ENCODE results near the gene CACNA1G.
A peak's percentile ranks its signal among the peaks of the same experiment; 100 is the strongest.

CACNA1G gene

DNA sequence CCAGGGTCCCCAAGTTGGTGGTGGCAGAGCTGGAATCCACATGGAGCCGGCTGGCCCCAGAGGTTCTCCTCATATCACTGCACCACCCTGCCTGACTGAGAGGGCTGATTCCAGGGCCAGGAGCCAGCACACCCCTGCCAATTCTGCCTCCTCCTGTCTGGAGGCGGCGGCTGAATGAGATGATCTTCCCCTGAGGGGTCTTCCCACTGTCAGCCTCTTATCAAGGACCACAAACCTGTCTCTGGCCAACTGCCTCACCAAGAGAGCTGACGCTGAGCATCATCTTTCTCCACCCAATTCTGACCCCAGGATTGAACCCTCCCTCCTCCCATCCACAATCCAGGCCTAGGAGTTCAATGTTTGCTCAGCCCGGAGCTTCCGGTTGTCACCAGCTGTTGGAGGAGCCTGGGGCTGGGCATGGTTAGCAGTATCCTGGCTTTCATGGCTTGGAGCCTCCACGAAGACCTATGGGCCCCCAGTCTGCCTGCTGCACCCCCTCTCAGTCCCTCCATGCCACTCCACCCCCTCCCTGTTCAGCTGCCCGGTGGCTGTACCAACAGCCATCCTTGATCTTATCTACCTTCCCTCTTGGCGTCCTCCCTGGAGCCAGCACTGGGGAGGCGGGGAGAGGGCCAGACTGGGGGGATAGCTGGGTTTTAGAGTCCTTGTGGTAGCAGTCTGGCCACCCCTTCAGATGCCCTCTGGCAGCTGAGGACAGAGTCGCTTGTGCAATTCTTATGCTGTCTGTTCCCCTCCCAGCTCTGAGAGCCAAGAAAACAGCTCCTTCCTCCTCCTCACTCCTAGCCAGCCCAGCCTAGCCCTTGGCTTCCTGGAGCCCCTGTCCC lies 99.7 kb downstream of the CACNA1G start:
- H3K79me1 ChIP-seq (ENCODE audit: low read depth, low read length): no peaks in the 10 kb centered on the region
- H3K4me3 ChIP-seq (ENCODE audit: low read length in 2 of 2): no peak overlapping the region
- no CpG with 5 or more reads among the region's 11 CpGs for WGBS, 2 donors (ENCODE audit: extremely low coverage in 2 of 2, insufficient read length in 2 of 2, insufficient replicate concordance in 1 of 2)
- no peak overlapping the region for H2BK5ac ChIP-seq (ENCODE audit: low read length)
- H4K8ac ChIP-seq (ENCODE audit: low read depth, low read length): no peak overlapping the region
- H3K9me3 ChIP-seq (replicated peaks in 1 of 2; ENCODE audit: control insufficient read depth in 2 of 2, insufficient read depth in 1 of 2, low read depth in 1 of 2, low read length in 2 of 2): no peaks in the 10 kb centered on the region
- peak overlapping the region; percentile 59 for H3K18ac ChIP-seq (ENCODE audit: low read length)
- H2AFZ ChIP-seq (ENCODE audit: low read length): no peak overlapping the region
- no peak for DNase-seq (ENCODE audit: low spot score)
- H2BK120ac ChIP-seq (ENCODE audit: low read depth, low read length): no peak overlapping the region
- no peak overlapping the region for H2BK12ac ChIP-seq (ENCODE audit: low read length)
- no peak overlapping the region for H3K14ac ChIP-seq (ENCODE audit: low read length)
- H2AK5ac ChIP-seq (ENCODE audit: low read depth, low read length): peak overlapping the region; percentile 88
- no peaks in the 10 kb centered on the region for H3K36me3 ChIP-seq (replicated peaks in 1 of 2; ENCODE audit: control insufficient read depth in 2 of 2, insufficient read depth in 2 of 2, low read length in 2 of 2)
- H3K27ac ChIP-seq (replicated peaks; ENCODE audit: low read length): no peak overlapping the region
- H4K91ac ChIP-seq (ENCODE audit: low read depth, low read length, poor library complexity): no peak overlapping the region
- H3K27me3 ChIP-seq (ENCODE audit: control insufficient read depth in 3 of 3, insufficient read depth in 3 of 3, low read depth in 1 of 3, low read length in 3 of 3): peaks cover 0 to 22% (median 0%) of the 10 kb centered on the region in 3 experiments
- H3K4me2 ChIP-seq (ENCODE audit: insufficient read depth, low read length, poor library complexity, severe bottlenecking): no peak overlapping the region
- H3K23ac ChIP-seq (ENCODE audit: low read depth, low read length, poor library complexity): peak overlapping the region; percentile 56
- no peak overlapping the region for H3K4ac ChIP-seq (ENCODE audit: low read length)
- H2BK15ac ChIP-seq (ENCODE audit: low read length): peak overlapping the region; percentile 53
- H3K9ac ChIP-seq (ENCODE audit: low read depth, low read length, poor library complexity): peak overlapping the region; percentile 25
- H3K4me1 ChIP-seq (ENCODE audit: control insufficient read depth in 2 of 2, insufficient read depth in 1 of 2, low read depth in 1 of 2, low read length in 2 of 2): peaks cover 3 to 10% of the 10 kb centered on the region in 2 donors

DNA sequence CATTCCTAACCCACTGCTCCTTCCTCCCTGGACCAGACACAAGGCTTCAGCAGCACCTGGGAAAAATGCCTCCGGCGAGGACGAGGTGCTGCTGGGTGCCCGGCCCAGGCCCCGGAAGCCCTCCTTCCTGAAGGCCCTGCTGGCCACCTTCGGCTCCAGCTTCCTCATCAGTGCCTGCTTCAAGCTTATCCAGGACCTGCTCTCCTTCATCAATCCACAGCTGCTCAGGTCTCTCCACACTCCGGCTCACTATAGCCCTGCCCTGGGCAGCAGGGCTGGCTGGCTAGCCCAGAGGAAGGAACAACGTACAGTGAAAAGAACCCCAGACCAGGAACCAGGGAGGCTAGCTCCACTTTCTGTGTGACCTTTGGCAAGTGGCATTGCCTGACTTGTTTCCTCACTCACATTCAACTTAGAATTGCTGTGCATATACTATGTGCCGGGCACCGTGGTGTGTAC lies 100.4 kb downstream of the CACNA1G start:
- Histone ChIP-seq H2AK5ac (ENCODE audit: low read depth, low read length) (peak overlapping the region; percentile 88), H4K8ac (ENCODE audit: low read depth, low read length) (no peak overlapping the region), H3K23ac (ENCODE audit: low read depth, low read length, poor library complexity) (no peak overlapping the region), H3K9ac (ENCODE audit: low read depth, low read length, poor library complexity) (peak overlapping the region; percentile 25), H2BK5ac (ENCODE audit: low read length) (no peak overlapping the region), H3K4me2 (ENCODE audit: insufficient read depth, low read length, poor library complexity, severe bottlenecking) (no peak overlapping the region), H4K91ac (ENCODE audit: low read depth, low read length, poor library complexity) (no peak overlapping the region), H3K14ac (ENCODE audit: low read length) (no peak overlapping the region), H3K4ac (ENCODE audit: low read length) (no peak overlapping the region), H3K27me3 (ENCODE audit: control insufficient read depth in 3 of 3, insufficient read depth in 3 of 3, low read depth in 1 of 3, low read length in 3 of 3) (peaks cover 0 to 22% (median 0%) of the 10 kb centered on the region in 3 experiments), H3K79me1 (ENCODE audit: low read depth, low read length) (no peaks in the 10 kb centered on the region), H3K4me3 (ENCODE audit: low read length in 2 of 2) (no peak overlapping the region), H3K27ac (replicated peaks; ENCODE audit: low read length) (no peak overlapping the region), H2BK12ac (ENCODE audit: low read length) (peak overlapping the region; percentile 47), H3K36me3 (replicated peaks in 1 of 2; ENCODE audit: control insufficient read depth in 2 of 2, insufficient read depth in 2 of 2, low read length in 2 of 2) (no peaks in the 10 kb centered on the region), H2BK120ac (ENCODE audit: low read depth, low read length) (no peak overlapping the region), H2BK15ac (ENCODE audit: low read length) (peak overlapping the region; percentile 53), H3K4me1 (ENCODE audit: control insufficient read depth in 2 of 2, insufficient read depth in 1 of 2, low read depth in 1 of 2, low read length in 2 of 2) (peaks cover 3 to 10% of the 10 kb centered on the region in 2 donors), H3K9me3 (replicated peaks in 1 of 2; ENCODE audit: control insufficient read depth in 2 of 2, insufficient read depth in 1 of 2, low read depth in 1 of 2, low read length in 2 of 2) (no peaks in the 10 kb centered on the region), H2AFZ (ENCODE audit: low read length) (no peak overlapping the region), H3K18ac (ENCODE audit: low read length) (peak overlapping the region; percentile 21)
- WGBS, 2 donors (ENCODE audit: extremely low coverage in 2 of 2, insufficient read length in 2 of 2, insufficient replicate concordance in 1 of 2): no CpG with 5 or more reads among the region's 10 CpGs
- no peak for DNase-seq (ENCODE audit: low spot score)

DNA sequence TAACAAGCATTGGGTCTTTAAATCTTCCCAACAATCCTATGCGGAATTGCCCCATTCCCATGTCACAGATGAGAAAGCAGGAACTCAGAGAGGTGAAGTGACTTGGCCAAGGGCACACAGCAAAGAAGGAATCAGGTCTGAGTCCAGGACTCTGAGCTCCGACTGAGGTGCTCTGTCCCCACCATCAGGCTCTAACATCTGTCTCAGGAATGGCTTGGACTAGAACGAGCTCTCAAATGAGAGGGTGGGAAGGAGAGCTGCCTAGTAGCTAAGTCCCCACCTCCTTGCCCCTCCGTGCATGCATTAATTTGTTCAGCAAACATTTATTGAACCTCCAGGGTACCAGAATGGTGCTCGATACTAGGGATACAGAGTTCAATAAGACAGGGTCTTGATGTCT lies 100.8 kb downstream of the CACNA1G start:
- peaks cover 3 to 10% of the 10 kb centered on the region in 2 donors for H3K4me1 ChIP-seq (ENCODE audit: control insufficient read depth in 2 of 2, insufficient read depth in 1 of 2, low read depth in 1 of 2, low read length in 2 of 2)
- H3K14ac ChIP-seq (ENCODE audit: low read length): no peak overlapping the region
- WGBS, 2 donors (ENCODE audit: extremely low coverage in 2 of 2, insufficient read length in 2 of 2, insufficient replicate concordance in 1 of 2): no CpG with 5 or more reads among the region's 5 CpGs
- no peak overlapping the region for H2BK12ac ChIP-seq (ENCODE audit: low read length)
- no peaks in the 10 kb centered on the region for H3K9me3 ChIP-seq (replicated peaks in 1 of 2; ENCODE audit: control insufficient read depth in 2 of 2, insufficient read depth in 1 of 2, low read depth in 1 of 2, low read length in 2 of 2)
- H3K4me3 ChIP-seq (ENCODE audit: low read length in 2 of 2): no peak overlapping the region
- H3K18ac ChIP-seq (ENCODE audit: low read length): peak overlapping the region; percentile 20
- no peak overlapping the region for H3K27ac ChIP-seq (replicated peaks; ENCODE audit: low read length)
- no peak for DNase-seq (ENCODE audit: low spot score)
- no peak overlapping the region for H3K4ac ChIP-seq (ENCODE audit: low read length)
- H3K4me2 ChIP-seq (ENCODE audit: insufficient read depth, low read length, poor library complexity, severe bottlenecking): no peak overlapping the region
- H4K91ac ChIP-seq (ENCODE audit: low read depth, low read length, poor library complexity): no peak overlapping the region
- H2AK5ac ChIP-seq (ENCODE audit: low read depth, low read length): no peak overlapping the region
- no peak overlapping the region for H2BK15ac ChIP-seq (ENCODE audit: low read length)
- peaks cover 0 to 22% (median 0%) of the 10 kb centered on the region in 3 experiments for H3K27me3 ChIP-seq (ENCODE audit: control insufficient read depth in 3 of 3, insufficient read depth in 3 of 3, low read depth in 1 of 3, low read length in 3 of 3)
- no peaks in the 10 kb centered on the region for H3K36me3 ChIP-seq (replicated peaks in 1 of 2; ENCODE audit: control insufficient read depth in 2 of 2, insufficient read depth in 2 of 2, low read length in 2 of 2)
- H3K23ac ChIP-seq (ENCODE audit: low read depth, low read length, poor library complexity): no peak overlapping the region
- peak overlapping the region; percentile 62 for H2AFZ ChIP-seq (ENCODE audit: low read length)
- H3K79me1 ChIP-seq (ENCODE audit: low read depth, low read length): no peaks in the 10 kb centered on the region
- no peak overlapping the region for H3K9ac ChIP-seq (ENCODE audit: low read depth, low read length, poor library complexity)
- no peak overlapping the region for H2BK5ac ChIP-seq (ENCODE audit: low read length)
- H4K8ac ChIP-seq (ENCODE audit: low read depth, low read length): no peak overlapping the region
- H2BK120ac ChIP-seq (ENCODE audit: low read depth, low read length): no peak overlapping the region

DNA sequence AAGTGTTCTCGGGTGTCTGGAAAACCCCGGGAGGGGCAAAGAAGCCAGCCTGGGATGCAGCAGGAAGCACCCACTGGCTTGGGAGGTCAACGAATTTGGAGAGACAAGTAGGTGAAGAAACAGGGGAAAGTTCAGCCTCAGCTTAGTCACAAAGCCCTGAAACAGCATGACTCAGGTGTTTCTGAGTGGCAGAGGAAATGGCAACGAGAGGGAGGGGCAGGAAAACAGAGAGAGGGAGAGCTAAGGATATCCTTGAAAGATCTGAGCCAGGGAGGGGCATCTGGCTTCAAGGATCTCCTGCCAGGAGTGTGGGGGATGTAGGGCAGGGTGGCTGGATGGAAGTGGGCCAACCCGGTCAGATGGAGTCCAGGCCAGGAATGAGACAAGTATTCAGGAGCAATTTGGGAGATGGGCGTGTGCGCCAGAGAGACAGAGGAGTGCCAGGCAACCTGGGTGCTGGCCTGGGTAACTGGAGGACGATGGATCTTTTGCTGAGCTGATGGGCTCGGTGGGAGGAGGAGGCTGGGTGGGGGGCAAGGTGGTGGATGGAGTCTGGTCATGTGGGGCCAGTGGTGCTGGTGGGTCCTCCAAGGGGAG lies 101.4 kb downstream of the CACNA1G start:
- Histone ChIP-seq H3K27ac (replicated peaks; ENCODE audit: low read length) (no peak overlapping the region), H3K4ac (ENCODE audit: low read length) (no peak overlapping the region), H3K4me3 (ENCODE audit: low read length in 2 of 2) (no peak overlapping the region), H2AK5ac (ENCODE audit: low read depth, low read length) (peak overlapping the region; percentile 41), H3K79me1 (ENCODE audit: low read depth, low read length) (no peaks in the 10 kb centered on the region), H3K18ac (ENCODE audit: low read length) (peak overlapping the region; percentile 46), H3K36me3 (replicated peaks in 1 of 2; ENCODE audit: control insufficient read depth in 2 of 2, insufficient read depth in 2 of 2, low read length in 2 of 2) (no peaks in the 10 kb centered on the region), H3K14ac (ENCODE audit: low read length) (no peak overlapping the region), H3K4me2 (ENCODE audit: insufficient read depth, low read length, poor library complexity, severe bottlenecking) (no peak overlapping the region), H3K27me3 (ENCODE audit: control insufficient read depth in 3 of 3, insufficient read depth in 3 of 3, low read depth in 1 of 3, low read length in 3 of 3) (peaks cover 0 to 21% (median 0%) of the 10 kb centered on the region in 3 experiments), H4K91ac (ENCODE audit: low read depth, low read length, poor library complexity) (no peak overlapping the region), H2BK120ac (ENCODE audit: low read depth, low read length) (no peak overlapping the region), H2BK12ac (ENCODE audit: low read length) (no peak overlapping the region), H2BK5ac (ENCODE audit: low read length) (no peak overlapping the region), H2AFZ (ENCODE audit: low read length) (peak overlapping the region; percentile 62), H3K4me1 (ENCODE audit: control insufficient read depth in 2 of 2, insufficient read depth in 1 of 2, low read depth in 1 of 2, low read length in 2 of 2) (peaks cover 3 to 10% of the 10 kb centered on the region in 2 donors), H2BK15ac (ENCODE audit: low read length) (no peak overlapping the region), H4K8ac (ENCODE audit: low read depth, low read length) (no peak overlapping the region), H3K23ac (ENCODE audit: low read depth, low read length, poor library complexity) (no peak overlapping the region), H3K9ac (ENCODE audit: low read depth, low read length, poor library complexity) (no peak overlapping the region), H3K9me3 (replicated peaks in 1 of 2; ENCODE audit: control insufficient read depth in 2 of 2, insufficient read depth in 1 of 2, low read depth in 1 of 2, low read length in 2 of 2) (no peaks in the 10 kb centered on the region)
- WGBS, 2 donors (ENCODE audit: extremely low coverage in 2 of 2, insufficient read length in 2 of 2, insufficient replicate concordance in 1 of 2): no CpG with 5 or more reads among the region's 9 CpGs
- DNase-seq (ENCODE audit: low spot score): no peak

Measured in neuronal stem cell (in vitro differentiated cells).